GM10847 (cell line): ENCODE measurements around the gene PTGR2.
A peak's percentile ranks its signal among the peaks of the same experiment; 100 is the strongest.

Source experiments
- POLR2A ChIP-seq: IDR thresholded peaks from 2 replicates; pipeline ENCODE4 v1.6.1; 2011; ENCODE audit not compliant: insufficient read length; ENCODE audit errors: extremely low read depth

Gene PTGR2

GRCh38 chr14:73865534-73866113 is 14.0 kb downstream of the PTGR2 start:
- no peak for TF ChIP-seq POLR2A

- TF ChIP-seq POLR2A: no peak
Measured at GRCh38 chr14:73870525-73871235, 19.0 kb downstream of the PTGR2 start.

GRCh38 chr14:73873660-73874059 is 22.0 kb downstream of the PTGR2 start:
- no peak for TF ChIP-seq POLR2A

- TF ChIP-seq POLR2A: no peak
Measured at GRCh38 chr14:73877790-73878189, 26.2 kb downstream of the PTGR2 start.

GRCh38 chr14:73878436-73878835 is 26.8 kb downstream of the PTGR2 start:
- TF ChIP-seq POLR2A: no peak

- no peak for TF ChIP-seq POLR2A
Measured at GRCh38 chr14:73879027-73879426, 27.4 kb downstream of the PTGR2 start.

GRCh38 chr14:73884438-73885190 is 33.0 kb downstream of the PTGR2 start:
- no peak for TF ChIP-seq POLR2A

GRCh38 chr14:73886449-73887317 is 35.1 kb downstream of the PTGR2 start, which contains the start of gene ZNF410:
ZNF410 (plus strand) TSS chr14:73886859; CDS start chr14:73892176, 5,317 bp downstream.
- TF ChIP-seq POLR2A: peak; percentile 72

- TF ChIP-seq POLR2A: no peak
Measured at GRCh38 chr14:73887318-73887616, 35.6 kb downstream of the PTGR2 start.

GRCh38 chr14:73887694-73888459 is 36.2 kb downstream of the PTGR2 start:
- TF ChIP-seq POLR2A: no peak

- TF ChIP-seq POLR2A: no peak
Measured at GRCh38 chr14:73888460-73888725, 36.8 kb downstream of the PTGR2 start.

- no peak for TF ChIP-seq POLR2A
Measured at GRCh38 chr14:73888971-73889370, 37.3 kb downstream of the PTGR2 start.

- TF ChIP-seq POLR2A: no peak
Measured at GRCh38 chr14:73889376-73889775, 37.7 kb downstream of the PTGR2 start.

- no peak for TF ChIP-seq POLR2A
Measured at GRCh38 chr14:73895939-73896338, 44.3 kb downstream of the PTGR2 start.

- no peak for TF ChIP-seq POLR2A
Measured at GRCh38 chr14:73896521-73896920, 44.9 kb downstream of the PTGR2 start.
